T-helper 2 cell treated with Interferon-gamma antibody and Interleukin-4, amounts not matched to agents 5 μg/mL and 100 μg/mL, for 36 hours (primary cell): ENCODE data around the gene CYB5A.
A peak's percentile ranks its signal among the peaks of the same experiment; 100 is the strongest.
"Not testable (repeated sequence)": the region's sequence is repeated elsewhere in the genome, so short reads cannot be mapped to it uniquely, and the experiment has no call there.

Source experiments
- DNase-seq: peaks from one replicate; pipeline ENCODE4 v3.0.0; 2021; ENCODE audit warnings: low spot score
- H3K27ac Mint-ChIP-seq: one replicate; pipeline ENCODE4 v1.8.0; 2021; ENCODE audit warnings: mild to moderate bottlenecking, mixed read lengths
- H3K27me3 Mint-ChIP-seq: one replicate; pipeline ENCODE4 v1.8.0; 2021; ENCODE audit warnings: low read depth, mixed read lengths
- H3K36me3 Mint-ChIP-seq: one replicate; pipeline ENCODE4 v1.8.0; 2021; ENCODE audit warnings: low read depth, mixed read lengths
- H3K4me1 Mint-ChIP-seq: one replicate; pipeline ENCODE4 v1.8.0; 2021; ENCODE audit warnings: low read depth, mixed read lengths
- H3K4me3 Mint-ChIP-seq: one replicate; pipeline ENCODE4 v1.8.0; 2022; ENCODE audit warnings: mild to moderate bottlenecking, moderate library complexity, mixed read lengths
- H3K9me3 Mint-ChIP-seq: one replicate; pipeline ENCODE4 v1.8.0; 2021; ENCODE audit warnings: mixed read lengths

The CYB5A gene

GRCh38 chr18:74288041-74288440 is 3.7 kb downstream of the CYB5A start:
- Mint-ChIP-seq H3K4me1 (peaks cover 6% of the 10 kb centered on the region), H3K4me3 (no peak overlapping the region), H3K36me3 (peaks cover 2% of the 10 kb centered on the region), H3K27me3 (peaks cover 6% of the 10 kb centered on the region), H3K27ac (no peak overlapping the region), H3K9me3 (no peaks in the 10 kb centered on the region)
- no peak for DNase-seq

GRCh38 chr18:74286856-74287255 is 4.9 kb downstream of the CYB5A start:
- peaks cover 6% of the 10 kb centered on the region for H3K27me3 Mint-ChIP-seq
- H3K36me3 Mint-ChIP-seq = no peaks in the 10 kb centered on the region

GRCh38 chr18:74286106-74286855 is 5.5 kb downstream of the CYB5A start:
- Mint-ChIP-seq H3K4me1 (peaks cover 13% of the 10 kb centered on the region), H3K36me3 (no peaks in the 10 kb centered on the region), H3K27ac (no peak overlapping the region)

More at GRCh38 chr18:74286856-74287255, 4.9 kb downstream of the CYB5A start:
- Mint-ChIP-seq H3K4me3 (no peak overlapping the region), H3K27ac (no peak overlapping the region), H3K9me3 (no peaks in the 10 kb centered on the region), H3K4me1 (peaks cover 16% of the 10 kb centered on the region)
- DNase-seq = no peak

GRCh38 chr18:74285583-74285982 is 6.2 kb downstream of the CYB5A start:
- not testable (repeated sequence) for H3K27me3 Mint-ChIP-seq, DNase-seq, H3K27ac Mint-ChIP-seq, H3K36me3 Mint-ChIP-seq, H3K4me3 Mint-ChIP-seq, H3K9me3 Mint-ChIP-seq
- H3K4me1 Mint-ChIP-seq = peaks cover 13% of the 10 kb centered on the region

More at GRCh38 chr18:74286106-74286855, 5.5 kb downstream of the CYB5A start:
- H3K27me3 Mint-ChIP-seq = peaks cover 6% of the 10 kb centered on the region
- no peaks in the 10 kb centered on the region for H3K9me3 Mint-ChIP-seq
- no peak for DNase-seq
- H3K4me3 Mint-ChIP-seq = no peak overlapping the region

DNA sequence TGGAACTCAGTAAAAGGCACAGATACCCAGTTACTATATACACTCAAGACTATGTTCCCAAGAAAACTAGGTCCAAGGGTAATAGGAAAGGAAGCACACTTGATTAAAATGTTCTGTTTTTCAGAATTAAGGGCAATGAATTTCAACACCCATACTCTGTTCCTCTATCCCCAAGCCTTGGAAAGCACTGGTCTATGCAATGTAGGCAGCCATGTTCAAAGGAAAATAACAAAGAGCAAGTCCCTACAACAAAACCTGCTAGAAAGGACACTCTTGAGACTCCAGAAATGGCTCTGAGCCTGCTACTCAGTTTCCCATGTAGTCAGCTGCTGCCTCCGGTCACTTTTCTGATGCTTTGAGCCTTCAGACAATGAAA is 6.8 kb downstream of the CYB5A start:
- H3K9me3 Mint-ChIP-seq = no peaks in the 10 kb centered on the region
- H3K27me3 Mint-ChIP-seq = peaks cover 6% of the 10 kb centered on the region
- no peak overlapping the region for H3K27ac Mint-ChIP-seq
- no peak for DNase-seq
- no peak overlapping the region for H3K4me3 Mint-ChIP-seq
- H3K36me3 Mint-ChIP-seq = no peaks in the 10 kb centered on the region
- H3K4me1 Mint-ChIP-seq = peaks cover 13% of the 10 kb centered on the region

- no peak for DNase-seq
- no peaks in the 10 kb centered on the region for H3K9me3 Mint-ChIP-seq
- no peaks in the 10 kb centered on the region for H3K36me3 Mint-ChIP-seq
- H3K27me3 Mint-ChIP-seq = peaks cover 6% of the 10 kb centered on the region
- no peak overlapping the region for H3K27ac Mint-ChIP-seq
- H3K4me3 Mint-ChIP-seq = no peak overlapping the region
- peaks cover 13% of the 10 kb centered on the region for H3K4me1 Mint-ChIP-seq
Observed at GRCh38 chr18:74284191-74284979, 7.4 kb downstream of the CYB5A start.

DNA sequence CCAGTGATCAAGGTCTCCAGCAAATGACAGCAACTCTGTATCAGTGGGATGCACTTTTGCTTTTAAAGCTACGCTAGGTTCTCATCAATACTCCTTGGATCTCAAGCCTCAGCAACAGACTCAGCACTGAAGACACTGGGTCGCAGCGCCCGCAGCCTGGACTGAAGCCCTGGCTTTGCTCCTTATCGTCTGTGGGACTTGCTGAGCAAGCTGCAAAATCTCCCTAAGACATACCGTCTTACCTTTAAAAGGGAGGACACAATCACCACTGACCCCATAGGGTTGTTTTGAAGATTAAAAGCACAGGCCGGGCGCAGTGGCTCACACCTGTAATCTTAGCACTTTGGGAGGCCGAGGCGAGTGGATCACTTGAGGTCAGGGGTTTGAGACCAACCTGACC is 8.1 kb downstream of the CYB5A start:
- DNase-seq = no peak
- Mint-ChIP-seq H3K36me3 (no peaks in the 10 kb centered on the region), H3K4me3 (no peak overlapping the region), H3K4me1 (peaks cover 13% of the 10 kb centered on the region), H3K9me3 (no peaks in the 10 kb centered on the region), H3K27me3 (peaks cover 6% of the 10 kb centered on the region), H3K27ac (no peak overlapping the region)

DNA sequence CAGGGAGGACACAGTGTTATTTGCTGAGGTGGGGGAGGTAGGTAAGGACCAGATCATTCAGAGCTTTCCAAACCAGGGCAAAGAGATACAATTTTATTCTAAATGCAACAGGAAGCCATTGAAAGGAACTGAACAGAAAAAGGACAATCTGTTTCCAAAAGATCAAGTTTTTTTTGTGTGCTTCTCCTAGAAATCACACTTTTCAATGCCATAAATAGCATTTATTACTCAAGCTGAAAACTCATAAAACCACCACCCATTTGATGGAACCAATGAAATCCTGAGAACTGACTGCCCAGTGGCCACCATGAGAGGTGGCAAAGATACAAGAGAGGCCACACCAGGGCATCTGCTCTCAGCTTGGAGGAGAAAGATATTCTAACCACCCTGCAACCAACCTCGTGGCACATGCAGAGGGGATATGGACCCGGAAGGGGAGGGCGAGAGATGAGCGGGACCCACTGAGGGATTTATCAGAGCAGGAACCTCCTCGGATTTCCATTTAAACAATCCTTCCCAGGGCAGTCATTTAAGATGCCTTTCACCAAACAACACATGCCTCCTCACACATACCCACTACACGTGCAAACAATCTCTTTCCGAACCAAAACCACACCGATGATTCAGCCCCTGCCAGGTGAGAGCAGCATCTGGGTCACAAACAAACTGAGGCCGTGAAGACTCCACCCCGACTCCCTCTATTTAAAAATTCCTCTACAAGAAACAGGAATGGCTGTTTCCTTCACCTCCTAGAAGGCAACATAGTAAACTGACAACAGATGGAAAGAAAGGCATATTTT is 8.8 kb downstream of the CYB5A start:
- Mint-ChIP-seq H3K27ac (no peak overlapping the region), H3K4me1 (peaks cover 13% of the 10 kb centered on the region), H3K9me3 (no peaks in the 10 kb centered on the region), H3K4me3 (no peak overlapping the region), H3K27me3 (peaks cover 2% of the 10 kb centered on the region), H3K36me3 (no peaks in the 10 kb centered on the region)
- no peak for DNase-seq

- H3K27me3 Mint-ChIP-seq = no peaks in the 10 kb centered on the region
- DNase-seq = no peak
- H3K4me3 Mint-ChIP-seq = no peak overlapping the region
- peak overlapping the region; percentile 21 for H3K27ac Mint-ChIP-seq
- no peaks in the 10 kb centered on the region for H3K9me3 Mint-ChIP-seq
- H3K4me1 Mint-ChIP-seq = peaks cover 12% of the 10 kb centered on the region
- H3K36me3 Mint-ChIP-seq = no peaks in the 10 kb centered on the region
Observed at GRCh38 chr18:74281980-74282754, 9.6 kb downstream of the CYB5A start.

- Mint-ChIP-seq H3K27me3 (no peaks in the 10 kb centered on the region), H3K36me3 (no peaks in the 10 kb centered on the region), H3K4me3 (no peak overlapping the region), H3K27ac (peak overlapping the region; percentile 21), H3K9me3 (no peaks in the 10 kb centered on the region), H3K4me1 (peaks cover 12% of the 10 kb centered on the region)
- no peak for DNase-seq
Observed at GRCh38 chr18:74281011-74281979, 10.5 kb downstream of the CYB5A start.

DNA sequence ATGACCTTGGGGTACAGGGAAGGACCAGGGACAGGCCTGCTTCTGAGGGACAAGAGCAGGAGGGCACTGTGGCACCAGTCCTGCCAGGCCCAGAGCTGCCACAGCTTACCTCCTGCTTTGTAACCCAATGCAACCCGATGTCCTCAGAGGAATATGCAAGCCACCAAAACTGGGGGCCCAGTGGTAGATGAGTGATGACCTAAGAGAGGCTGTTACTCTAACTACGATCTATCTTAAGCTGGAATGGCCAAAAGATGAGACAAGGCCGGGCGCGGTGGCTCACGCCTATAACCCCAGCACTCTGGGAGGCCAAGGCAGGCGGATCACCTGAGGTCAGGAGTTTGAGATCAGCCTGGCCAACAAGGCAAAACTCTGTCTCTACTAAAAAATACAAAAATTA is 12.8 kb downstream of the CYB5A start:
- H3K4me1 Mint-ChIP-seq = peaks cover 12% of the 10 kb centered on the region
- DNase-seq = no peak
- H3K27ac Mint-ChIP-seq = no peak overlapping the region
- no peaks in the 10 kb centered on the region for H3K36me3 Mint-ChIP-seq
- H3K4me3 Mint-ChIP-seq = no peak overlapping the region
- no peaks in the 10 kb centered on the region for H3K27me3 Mint-ChIP-seq
- no peaks in the 10 kb centered on the region for H3K9me3 Mint-ChIP-seq

DNA sequence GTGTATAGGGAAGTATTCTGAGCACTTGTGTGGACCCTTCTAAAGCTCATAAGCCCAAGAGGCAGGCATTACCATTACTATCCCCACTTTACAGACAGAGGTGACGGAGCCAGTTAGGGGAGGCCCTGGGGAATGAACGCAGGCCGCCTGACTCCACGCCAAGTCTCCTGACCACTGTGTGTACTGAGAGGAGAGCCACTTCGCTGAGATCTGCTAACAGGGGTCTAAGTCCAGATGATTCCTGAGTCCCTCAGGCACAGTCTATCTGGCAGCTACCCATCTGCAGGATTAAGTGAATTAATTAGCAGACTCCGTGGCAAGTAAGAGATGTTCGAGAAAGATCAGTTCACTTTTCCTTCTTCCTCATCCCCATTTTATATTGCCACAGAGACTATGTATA is 13.7 kb downstream of the CYB5A start:
- no peaks in the 10 kb centered on the region for H3K9me3 Mint-ChIP-seq
- no peak overlapping the region for H3K4me3 Mint-ChIP-seq
- no peak for DNase-seq
- peaks cover 10% of the 10 kb centered on the region for H3K4me1 Mint-ChIP-seq
- no peak overlapping the region for H3K27ac Mint-ChIP-seq
- no peaks in the 10 kb centered on the region for H3K36me3 Mint-ChIP-seq
- no peaks in the 10 kb centered on the region for H3K27me3 Mint-ChIP-seq
